Vagina (tissue), 2 donors: ENCODE data around the gene KLC1.

ENCODE experiments used
- POLR2A ChIP-seq, 2 donors: fragments of 450-650 bp; IDR thresholded peaks; one replicate each; pipeline ENCODE4 v1.6.1; 2017; ENCODE audit warnings: antibody characterized with exemption in 2 of 2, mild to moderate bottlenecking in 2 of 2, moderate library complexity in 2 of 2
- POLR2AphosphoS5 ChIP-seq, 2 donors: sonication (generic); formaldehyde crosslinking; IDR thresholded peaks; one replicate each; pipeline ENCODE4 v1.9.0; 2017; ENCODE audit warnings: antibody characterized with exemption in 2 of 2, mild to moderate bottlenecking in 2 of 2, low read depth in 1 of 2; ENCODE audit not compliant: insufficient read depth in 1 of 2
- TF ChIP-seq, protein P1 (sequence below), 3 experiments: fragments of 450-650 bp in 2 of 3; fragments of 200-600 bp in 1 of 3; sonication (generic) in 1 of 3; IDR thresholded peaks; one replicate each; pipeline ENCODE4 v1.5.1; 2017 to 2019; ENCODE audit warnings: antibody characterized with exemption in 3 of 3, mild to moderate bottlenecking in 2 of 3, moderate library complexity in 2 of 3

GRCh38 chr14:103703433-103704385, 74.7 kb downstream of the KLC1 start:
- TF ChIP-seq, protein P1, sequence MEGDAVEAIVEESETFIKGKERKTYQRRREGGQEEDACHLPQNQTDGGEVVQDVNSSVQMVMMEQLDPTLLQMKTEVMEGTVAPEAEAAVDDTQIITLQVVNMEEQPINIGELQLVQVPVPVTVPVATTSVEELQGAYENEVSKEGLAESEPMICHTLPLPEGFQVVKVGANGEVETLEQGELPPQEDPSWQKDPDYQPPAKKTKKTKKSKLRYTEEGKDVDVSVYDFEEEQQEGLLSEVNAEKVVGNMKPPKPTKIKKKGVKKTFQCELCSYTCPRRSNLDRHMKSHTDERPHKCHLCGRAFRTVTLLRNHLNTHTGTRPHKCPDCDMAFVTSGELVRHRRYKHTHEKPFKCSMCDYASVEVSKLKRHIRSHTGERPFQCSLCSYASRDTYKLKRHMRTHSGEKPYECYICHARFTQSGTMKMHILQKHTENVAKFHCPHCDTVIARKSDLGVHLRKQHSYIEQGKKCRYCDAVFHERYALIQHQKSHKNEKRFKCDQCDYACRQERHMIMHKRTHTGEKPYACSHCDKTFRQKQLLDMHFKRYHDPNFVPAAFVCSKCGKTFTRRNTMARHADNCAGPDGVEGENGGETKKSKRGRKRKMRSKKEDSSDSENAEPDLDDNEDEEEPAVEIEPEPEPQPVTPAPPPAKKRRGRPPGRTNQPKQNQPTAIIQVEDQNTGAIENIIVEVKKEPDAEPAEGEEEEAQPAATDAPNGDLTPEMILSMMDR (IDR thresholded peaks at IDR 0.05): no peak
- no peak for TF ChIP-seq POLR2A (IDR thresholded peaks at IDR 0.05)
- peak in 1 of 2 donors; percentile 3 for TF ChIP-seq POLR2AphosphoS5 (IDR thresholded peaks at IDR 0.05; ENCODE audit: insufficient read depth in 1 of 2, low read depth in 1 of 2)
